PC-3 (cell line): ENCODE results near the gene GPR152. TPM values are rescaled to one million over a fixed set of nuclear protein-coding genes. Genes with fewer than 3 reads are reported as not detected.

Experiments
- ATAC-seq: fragments of 200-7000 bp; cut with Tn5 transposase; 2 replicates; pipeline ENCODE4 v1.9.1; 2020; ENCODE audit warnings: mild to moderate bottlenecking, moderate library complexity
- BruUV-seq: library from RNA; stranded (reverse); fragments of 400-500 nt; replicated peaks from 2 replicates; lab custom pipeline; 2021; lab: Mats Ljungman, UMichigan
- CTCF ChIA-PET: fragments of 300-600 bp; sonication (Branson Sonifier 250); formaldehyde crosslinking; loops from one replicate; lab custom pipeline; 2022; ENCODE audit warnings: antibody characterized with exemption; lab: Charles Lee
- POLR2A ChIA-PET: fragments of 300-600 bp; sonication (Branson Sonifier 250); formaldehyde crosslinking; loops from one replicate; lab custom pipeline; 2022; ENCODE audit warnings: antibody characterized with exemption; ENCODE audit not compliant: unreplicated experiment; lab: Charles Lee
- DNase-seq: peaks from one replicate; pipeline ENCODE4 v3.0.0-alpha.2; 2015
- H2AFZ ChIP-seq: fragments of 300-600 bp; sonication (generic); 2 replicates; pipeline ENCODE4 v1.6.0; 2016; ENCODE audit warnings: antibody characterized with exemption, low read length
- H3F3A ChIP-seq: fragments of 300-600 bp; sonication (generic); one replicate; pipeline ENCODE4 v1.6.0; 2017; ENCODE audit warnings: antibody characterized with exemption, low read length, control low read depth, mild to moderate bottlenecking; ENCODE audit not compliant: unreplicated experiment
- H3K27ac ChIP-seq: fragments of 300-600 bp; sonication (generic); 2 replicates; pipeline ENCODE4 v1.5.1; 2016; ENCODE audit warnings: mild to moderate bottlenecking, low read length
- H3K27me3 ChIP-seq: fragments of 300-600 bp; sonication (generic); 2 replicates; pipeline ENCODE4 v1.6.1; 2016; ENCODE audit warnings: low read length, mixed read lengths
- H3K36me3 ChIP-seq: fragments of 300-600 bp; sonication (generic); 2 replicates; pipeline ENCODE4 v1.6.1; 2016; ENCODE audit warnings: low read depth, mixed run types, low read length, mixed read lengths
- H3K4me1 ChIP-seq: fragments of 300-600 bp; sonication (generic); 2 replicates; pipeline ENCODE4 v1.5.1; 2016; ENCODE audit warnings: low read length; ENCODE audit not compliant: insufficient read depth
- H3K4me2 ChIP-seq: fragments of 300-600 bp; sonication (generic); 2 replicates; pipeline ENCODE4 v1.6.0; 2016; ENCODE audit warnings: low read length
- H3K4me3 ChIP-seq: fragments of 300-600 bp; sonication (generic); 2 replicates; pipeline ENCODE4 v1.5.1; 2016; ENCODE audit warnings: mild to moderate bottlenecking, low read length, mixed read lengths
- H3K79me2 ChIP-seq: fragments of 300-600 bp; sonication (generic); 2 replicates; pipeline ENCODE4 v1.6.1; 2017; ENCODE audit warnings: low read length, mixed read lengths
- H3K9ac ChIP-seq: fragments of 300-600 bp; sonication (generic); 2 replicates; pipeline ENCODE4 v1.6.0; 2016; ENCODE audit warnings: mild to moderate bottlenecking, low read length
- H3K9me2 ChIP-seq: fragments of 300-600 bp; sonication (generic); replicated peaks from 2 replicates; pipeline ENCODE4 v1.6.1; 2016; ENCODE audit warnings: mixed run types, low read length, mixed read lengths
- H3K9me3 ChIP-seq: fragments of 300-600 bp; sonication (generic); 2 replicates; pipeline ENCODE4 v1.6.1; 2016; ENCODE audit warnings: low read length, mixed read lengths
- H4K20me1 ChIP-seq: fragments of 300-600 bp; sonication (generic); 2 replicates; pipeline ENCODE4 v1.6.1; 2016; ENCODE audit warnings: low read length, mixed read lengths
- EZH2 ChIP-seq: fragments of 300-600 bp; sonication (generic); IDR thresholded peaks from one replicate; pipeline ENCODE4 v1.6.1; 2017; ENCODE audit warnings: antibody characterized with exemption, mild to moderate bottlenecking, low read length; ENCODE audit not compliant: unreplicated experiment
- EZH2phosphoT487 ChIP-seq: fragments of 300-600 bp; sonication (generic); IDR thresholded peaks from 2 replicates; pipeline ENCODE4 v1.6.1; 2018; ENCODE audit warnings: mild to moderate bottlenecking, antibody characterized with exemption, low read length, borderline replicate concordance
- intact Hi-C: fragments of 100-400 bp; cut with micrococcal nuclease; formaldehyde crosslinking; loops from 2 replicates; pipeline ENCODE4 v1.9.0; 2023
- total RNA-seq: library from RNA; depleted of rRNA; stranded (reverse); fragments of >200 nt; gene quantifications from 2 replicates; pipeline ENCODE4 v1.2.3, GENCODE V29; 2014
- TF ChIP-seq, protein P1 (sequence below): fragments of 300-600 bp; sonication (generic); conservative IDR thresholded peaks from 2 replicates; pipeline ENCODE4 v1.5.1; 2017; ENCODE audit warnings: antibody characterized with exemption, low read depth, mild to moderate bottlenecking, low read length

The GPR152 gene
- total RNA-seq, 1 experiment from 2014 or later: not detected

DNA sequence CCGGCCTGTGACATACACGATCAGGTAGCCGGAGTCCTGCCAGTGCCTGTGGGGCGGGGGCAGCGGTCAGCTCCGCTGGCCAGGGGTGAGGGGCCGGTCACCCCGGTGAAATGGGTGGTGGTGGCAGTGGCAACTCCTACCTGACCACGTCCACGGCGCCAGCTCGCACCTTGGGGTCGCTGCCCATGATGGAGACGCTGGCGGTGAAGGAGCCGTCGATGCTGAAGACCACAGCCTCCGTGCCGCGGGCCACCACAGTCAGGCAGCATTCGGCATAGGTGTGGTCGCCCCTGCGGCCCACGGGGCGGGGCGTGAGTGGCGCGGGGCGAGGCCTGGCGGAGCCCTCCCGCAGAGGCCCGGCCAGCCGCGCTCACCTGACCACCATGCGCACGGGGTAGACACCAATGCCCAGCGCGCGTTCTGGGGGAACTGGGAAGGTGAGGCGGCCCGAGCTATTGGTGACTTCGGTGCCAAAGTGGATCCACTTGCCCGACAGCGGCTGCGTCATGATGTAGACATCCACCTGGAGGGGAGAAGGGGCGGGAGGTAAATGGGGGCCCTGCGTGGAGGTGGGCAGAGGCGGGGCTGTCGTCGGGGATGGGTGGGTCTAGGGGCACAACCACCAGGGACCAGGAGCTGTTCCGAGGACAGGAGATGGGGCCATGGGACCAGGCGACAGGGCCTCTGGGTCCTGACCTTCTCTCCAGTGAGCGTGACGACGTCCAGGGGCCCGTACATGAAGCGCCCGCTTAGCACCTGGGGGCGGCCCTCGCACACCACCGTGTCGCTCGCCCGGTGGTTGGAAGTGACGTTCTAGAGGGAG lies 41.2 kb upstream of the GPR152 start:
- Histone ChIP-seq H3K9me2 (no peaks in the 10 kb centered on the region), H3K9ac (no peak overlapping the region), H4K20me1 (no peaks in the 10 kb centered on the region), H3K79me2 (no peaks in the 10 kb centered on the region), H3K9me3 (no peaks in the 10 kb centered on the region), H3F3A (no peaks in the 10 kb centered on the region), H3K27ac (no peak overlapping the region), H3K36me3 (no peaks in the 10 kb centered on the region; the same call in 1 of the 2 replicates), H2AFZ (no peak overlapping the region), H3K4me2 (no peak overlapping the region), H3K27me3 (no peaks in the 10 kb centered on the region), H3K4me1 (no peaks in the 10 kb centered on the region), H3K4me3 (no peak overlapping the region)
- CTCF ChIA-PET: no interaction called here
- TF ChIP-seq, protein P1, sequence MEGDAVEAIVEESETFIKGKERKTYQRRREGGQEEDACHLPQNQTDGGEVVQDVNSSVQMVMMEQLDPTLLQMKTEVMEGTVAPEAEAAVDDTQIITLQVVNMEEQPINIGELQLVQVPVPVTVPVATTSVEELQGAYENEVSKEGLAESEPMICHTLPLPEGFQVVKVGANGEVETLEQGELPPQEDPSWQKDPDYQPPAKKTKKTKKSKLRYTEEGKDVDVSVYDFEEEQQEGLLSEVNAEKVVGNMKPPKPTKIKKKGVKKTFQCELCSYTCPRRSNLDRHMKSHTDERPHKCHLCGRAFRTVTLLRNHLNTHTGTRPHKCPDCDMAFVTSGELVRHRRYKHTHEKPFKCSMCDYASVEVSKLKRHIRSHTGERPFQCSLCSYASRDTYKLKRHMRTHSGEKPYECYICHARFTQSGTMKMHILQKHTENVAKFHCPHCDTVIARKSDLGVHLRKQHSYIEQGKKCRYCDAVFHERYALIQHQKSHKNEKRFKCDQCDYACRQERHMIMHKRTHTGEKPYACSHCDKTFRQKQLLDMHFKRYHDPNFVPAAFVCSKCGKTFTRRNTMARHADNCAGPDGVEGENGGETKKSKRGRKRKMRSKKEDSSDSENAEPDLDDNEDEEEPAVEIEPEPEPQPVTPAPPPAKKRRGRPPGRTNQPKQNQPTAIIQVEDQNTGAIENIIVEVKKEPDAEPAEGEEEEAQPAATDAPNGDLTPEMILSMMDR: no peak
- TF ChIP-seq EZH2 (no peak), EZH2phosphoT487 (no peak)
- no peak for ATAC-seq
- intact Hi-C loops: no loop called here
- TSS peak; percentile 12 for BruUV-seq
- DNase-seq: no peak
- POLR2A ChIA-PET: no interaction called here

DNA sequence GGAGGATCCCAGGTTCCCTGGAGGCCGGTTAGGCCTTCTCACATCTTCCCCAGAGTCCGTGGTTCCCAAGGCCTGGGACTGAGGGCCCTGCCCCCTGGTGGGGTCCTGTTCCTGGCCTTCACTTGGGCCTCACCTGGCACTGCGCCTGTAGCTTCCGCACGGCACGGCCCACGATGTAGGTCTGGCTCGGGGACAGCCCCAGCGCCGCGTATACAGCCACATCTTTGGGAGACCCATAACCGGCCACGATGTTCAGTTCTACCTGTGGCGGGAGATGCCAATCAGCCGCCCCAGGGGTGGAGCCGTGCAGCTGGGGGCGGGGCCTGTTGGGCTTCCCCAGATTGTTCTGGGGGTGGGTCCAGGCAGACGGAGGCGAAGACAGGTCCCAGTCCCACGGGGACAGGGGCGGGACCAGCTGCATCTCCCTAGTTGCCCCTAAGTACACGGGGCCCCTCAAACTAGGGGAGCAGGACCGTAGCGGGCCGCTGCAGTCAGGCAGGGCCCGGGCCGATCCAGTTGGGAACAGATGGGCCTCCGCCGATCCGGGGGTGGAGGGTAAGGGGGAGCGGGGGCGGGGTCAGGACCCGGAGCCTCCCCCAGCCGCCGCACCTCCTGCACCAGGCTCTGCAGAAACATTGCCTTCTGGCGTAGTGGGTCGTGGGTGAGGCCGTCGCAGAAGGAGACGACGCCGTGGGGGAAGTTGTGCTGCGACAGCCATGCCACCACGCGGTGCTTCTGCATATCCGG lies 40.4 kb upstream of the GPR152 start:
- no peaks in the 10 kb centered on the region; the same call in 1 of the 2 replicates for H3K36me3 ChIP-seq
- H3K27ac ChIP-seq: no peak overlapping the region
- ATAC-seq: no peak
- H3K4me3 ChIP-seq: no peak overlapping the region
- TF ChIP-seq EZH2phosphoT487 (no peak), EZH2 (no peak)
- TF ChIP-seq, protein P1: no peak
- no TSS peak for BruUV-seq
- H3K9me3 ChIP-seq: no peaks in the 10 kb centered on the region
- intact Hi-C loops: no loop called here
- POLR2A ChIA-PET: no interaction called here
- no peak overlapping the region for H3K9ac ChIP-seq
- no peaks in the 10 kb centered on the region for H3K4me1 ChIP-seq
- H3K9me2 ChIP-seq: no peaks in the 10 kb centered on the region
- no peaks in the 10 kb centered on the region for H3K79me2 ChIP-seq
- CTCF ChIA-PET: no interaction called here
- no peaks in the 10 kb centered on the region for H3F3A ChIP-seq
- no peaks in the 10 kb centered on the region for H3K27me3 ChIP-seq
- no peak overlapping the region for H3K4me2 ChIP-seq
- H2AFZ ChIP-seq: no peak overlapping the region
- H4K20me1 ChIP-seq: no peaks in the 10 kb centered on the region
- DNase-seq: no peak
